Measurements from ENCODE around the gene BCHE. TPM values are rescaled to one million over a fixed set of nuclear protein-coding genes. Genes with fewer than 3 reads are reported as not detected.

Gene BCHE
- total and polyA plus RNA-seq, 11 donors = 0.56 to 37.1 (median 1.3) TPM

GRCh38 chr3:165868088-165868487 lies 30.9 kb upstream of the BCHE start:
- Histone ChIP-seq H3K4me1 (no peaks in the 10 kb centered on the region), H3K36me3 (no peaks in the 10 kb centered on the region), H3K27me3 (no peaks in the 10 kb centered on the region), H3K9me3 (peaks cover 0 to 15% (median 0%) of the 10 kb centered on the region in 12 donors), H3K4me3 (no peak overlapping the region), H3K27ac (no peak overlapping the region)
- intact Hi-C loops (cut with DNase I) = no loop called here
- 85 to 88% (median 86%) methylated on average over 5 of the region's 5 CpGs for WGBS, 4 donors
- ATAC-seq (no peak), DNase-seq (no peak)
- TF ChIP-seq CTCF (IDR thresholded peaks at IDR 0.05) = no peak
- TF ChIP-seq POLR2A (IDR thresholded peaks at IDR 0.05) = no peak

GRCh38 chr3:165859061-165859460 lies 21.8 kb upstream of the BCHE start:
- Histone ChIP-seq H3K4me3 (no peak overlapping the region), H3K27me3 (no peaks in the 10 kb centered on the region), H3K4me1 (no peaks in the 10 kb centered on the region), H3K36me3 (no peaks in the 10 kb centered on the region), H3K9me3 (no peaks in the 10 kb centered on the region), H3K27ac (no peak overlapping the region)
- intact Hi-C loops (cut with DNase I) = loop anchor here in 4 of 10 donors (5.0 to 10.0 kb wide), 3 partner anchors 1486 to 1496 kb away; no protein-coding TSS in a partner anchor
- TF ChIP-seq CTCF (IDR thresholded peaks at IDR 0.05) (no peak), POLR2A (IDR thresholded peaks at IDR 0.05) (no peak)
- DNase-seq (no peak), ATAC-seq (no peak)
- 51 to 73% (median 58%) methylated on average over 1 of the region's 1 CpG for WGBS, 4 donors

GRCh38 chr3:165855581-165855980 lies 18.4 kb upstream of the BCHE start:
- intact Hi-C loops (cut with DNase I) = loop anchor here in 4 of 10 donors (5.0 to 10.0 kb wide), 3 partner anchors 1489 to 1499 kb away; no protein-coding TSS in a partner anchor
- ATAC-seq (no peak), DNase-seq (no peak)
- Histone ChIP-seq H3K36me3 (no peaks in the 10 kb centered on the region), H3K27me3 (no peaks in the 10 kb centered on the region), H3K27ac (no peak overlapping the region), H3K9me3 (no peaks in the 10 kb centered on the region), H3K4me1 (no peaks in the 10 kb centered on the region), H3K4me3 (no peak overlapping the region)
- TF ChIP-seq CTCF (IDR thresholded peaks at IDR 0.05) (no peak), POLR2A (IDR thresholded peaks at IDR 0.05) (no peak)

GRCh38 chr3:165854696-165855095 lies 17.5 kb upstream of the BCHE start:
- DNase-seq = no peak
- no peak for TF ChIP-seq POLR2A (IDR thresholded peaks at IDR 0.05)
- peak; percentile 25 to 59 (median 45) for TF ChIP-seq CTCF (IDR thresholded peaks at IDR 0.05)
- intact Hi-C loops (cut with DNase I) = loop anchor here in 4 of 10 donors (5.0 to 10.0 kb wide), 3 partner anchors 1490 to 1500 kb away; no protein-coding TSS in a partner anchor
- no peaks in the 10 kb centered on the region for H3K36me3 ChIP-seq
- H3K9me3 ChIP-seq = no peaks in the 10 kb centered on the region
- 48 to 63% (median 53%) methylated on average over 1 of the region's 1 CpG for WGBS, 4 donors
- ATAC-seq = no peak
- H3K4me1 ChIP-seq = no peaks in the 10 kb centered on the region
- no peak overlapping the region for H3K4me3 ChIP-seq
- H3K27me3 ChIP-seq = no peaks in the 10 kb centered on the region
- H3K27ac ChIP-seq = no peak overlapping the region

Data from heart left ventricle (tissue), 16 donors.